Measurements from ENCODE around the gene WWC2.

WWC2 gene

DNA sequence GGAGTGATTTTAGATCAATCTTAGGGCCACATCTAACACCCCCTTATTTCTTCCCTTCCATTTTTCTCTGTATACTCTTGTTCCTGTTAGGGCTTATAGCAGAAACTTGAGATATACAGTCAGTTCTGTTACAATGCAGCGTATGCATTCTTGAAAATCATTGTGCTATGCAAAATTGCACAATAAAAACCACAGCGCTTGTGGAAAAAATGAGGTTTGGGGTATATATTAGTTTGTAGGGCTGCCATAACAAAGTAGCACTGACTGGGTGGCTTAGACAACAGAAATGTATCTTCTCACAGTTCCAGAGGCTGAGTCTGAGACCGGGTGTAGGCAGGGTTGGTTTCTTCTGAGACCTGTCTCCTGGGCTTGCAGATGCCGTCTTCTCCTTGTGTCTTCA lies 59.0 kb downstream of the WWC2 start:
- no peak for DNase-seq (ENCODE audit: low spot score)
- no peak overlapping the region for H3K27ac ChIP-seq
- CTCF ChIA-PET: no interaction called here
- TF ChIP-seq, protein P1, sequence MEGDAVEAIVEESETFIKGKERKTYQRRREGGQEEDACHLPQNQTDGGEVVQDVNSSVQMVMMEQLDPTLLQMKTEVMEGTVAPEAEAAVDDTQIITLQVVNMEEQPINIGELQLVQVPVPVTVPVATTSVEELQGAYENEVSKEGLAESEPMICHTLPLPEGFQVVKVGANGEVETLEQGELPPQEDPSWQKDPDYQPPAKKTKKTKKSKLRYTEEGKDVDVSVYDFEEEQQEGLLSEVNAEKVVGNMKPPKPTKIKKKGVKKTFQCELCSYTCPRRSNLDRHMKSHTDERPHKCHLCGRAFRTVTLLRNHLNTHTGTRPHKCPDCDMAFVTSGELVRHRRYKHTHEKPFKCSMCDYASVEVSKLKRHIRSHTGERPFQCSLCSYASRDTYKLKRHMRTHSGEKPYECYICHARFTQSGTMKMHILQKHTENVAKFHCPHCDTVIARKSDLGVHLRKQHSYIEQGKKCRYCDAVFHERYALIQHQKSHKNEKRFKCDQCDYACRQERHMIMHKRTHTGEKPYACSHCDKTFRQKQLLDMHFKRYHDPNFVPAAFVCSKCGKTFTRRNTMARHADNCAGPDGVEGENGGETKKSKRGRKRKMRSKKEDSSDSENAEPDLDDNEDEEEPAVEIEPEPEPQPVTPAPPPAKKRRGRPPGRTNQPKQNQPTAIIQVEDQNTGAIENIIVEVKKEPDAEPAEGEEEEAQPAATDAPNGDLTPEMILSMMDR (conservative IDR thresholded peaks at IDR 0.05; ENCODE audit: low read depth): no peak
- POLR2A ChIA-PET (ENCODE audit: low non-redundant PET): no interaction called here

DNA sequence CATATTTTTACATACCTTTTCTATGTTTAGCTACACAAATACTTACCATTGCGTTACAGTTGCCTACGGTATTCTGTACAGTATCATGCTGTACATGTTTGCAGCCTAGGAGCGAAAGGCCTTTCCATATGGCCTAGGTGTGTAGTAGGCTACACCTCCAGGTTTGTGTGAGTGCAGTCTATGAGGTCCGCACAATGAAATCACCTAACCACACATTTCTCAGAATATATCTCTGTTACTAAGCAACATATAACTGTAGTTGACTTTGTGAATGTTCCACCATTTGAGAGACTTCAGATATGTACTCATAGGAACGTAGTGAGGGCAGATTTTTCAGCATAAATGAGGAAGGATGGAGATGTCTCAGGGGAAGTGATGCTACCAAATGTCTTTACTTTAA lies 62.6 kb downstream of the WWC2 start:
- ChIA-PET CTCF (interaction anchor here (0.6 kb wide), 1 partner anchor 882 kb away, joined by 3 read pairs; no protein-coding TSS in a partner anchor), POLR2A (ENCODE audit: low non-redundant PET) (no interaction called here)
- H3K27ac ChIP-seq: no peak overlapping the region
- TF ChIP-seq, protein P1 (conservative IDR thresholded peaks at IDR 0.05; ENCODE audit: low read depth): no peak
- no peak for DNase-seq (ENCODE audit: low spot score)

DNA sequence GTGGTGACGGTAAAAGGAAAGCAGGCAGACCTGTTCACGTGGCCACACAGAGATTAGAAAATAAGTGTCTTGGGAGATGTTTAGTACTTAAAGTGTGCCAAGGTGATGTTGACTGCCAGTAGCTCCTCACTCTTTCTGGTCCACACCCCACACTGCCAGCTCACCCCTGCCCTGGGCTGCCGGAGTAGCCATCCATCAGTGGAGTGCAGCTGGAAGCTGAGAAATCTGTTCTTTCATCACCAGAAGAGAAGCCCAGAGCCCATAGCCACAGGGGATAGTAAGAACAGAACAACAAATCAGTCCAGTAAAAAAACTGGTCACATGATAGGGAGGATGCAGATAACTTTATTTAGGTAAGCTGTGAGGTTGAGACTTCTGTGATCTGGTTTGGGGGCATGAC lies 64.1 kb downstream of the WWC2 start:
- H3K27ac ChIP-seq: no peak overlapping the region
- TF ChIP-seq, protein P1 (conservative IDR thresholded peaks at IDR 0.05; ENCODE audit: low read depth): no peak
- ChIA-PET POLR2A (ENCODE audit: low non-redundant PET) (no interaction called here), CTCF (interaction anchor here (0.7 to 1.6 kb wide), 2 partner anchors 13 to 21 kb away, joined by 3 to 6 read pairs; no protein-coding TSS in a partner anchor)
- no peak for DNase-seq (ENCODE audit: low spot score)

DNA sequence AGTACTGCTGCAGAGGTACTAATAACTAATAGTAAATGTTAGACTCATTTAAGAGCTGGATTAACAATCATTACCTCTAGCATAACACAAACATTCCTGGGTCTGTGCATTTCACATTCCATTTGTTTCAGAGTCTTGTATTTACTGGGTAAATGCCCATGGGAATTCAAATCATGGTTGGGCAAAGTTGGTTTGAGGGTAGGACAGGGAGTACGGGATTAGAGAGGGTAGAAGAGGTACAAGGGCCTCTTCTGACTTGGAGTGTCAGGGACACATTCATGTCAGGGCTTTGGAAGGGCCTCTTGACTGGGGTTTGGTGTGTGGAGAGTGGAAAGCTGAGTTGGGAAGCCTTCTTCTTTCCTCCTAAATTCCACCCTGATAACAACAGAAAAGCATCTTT lies 65.9 kb downstream of the WWC2 start:
- no peak overlapping the region for H3K27ac ChIP-seq
- TF ChIP-seq, protein P1 (conservative IDR thresholded peaks at IDR 0.05; ENCODE audit: low read depth): no peak
- no peak for DNase-seq (ENCODE audit: low spot score)
- ChIA-PET POLR2A (ENCODE audit: low non-redundant PET) (no interaction called here), CTCF (no interaction called here)

DNA sequence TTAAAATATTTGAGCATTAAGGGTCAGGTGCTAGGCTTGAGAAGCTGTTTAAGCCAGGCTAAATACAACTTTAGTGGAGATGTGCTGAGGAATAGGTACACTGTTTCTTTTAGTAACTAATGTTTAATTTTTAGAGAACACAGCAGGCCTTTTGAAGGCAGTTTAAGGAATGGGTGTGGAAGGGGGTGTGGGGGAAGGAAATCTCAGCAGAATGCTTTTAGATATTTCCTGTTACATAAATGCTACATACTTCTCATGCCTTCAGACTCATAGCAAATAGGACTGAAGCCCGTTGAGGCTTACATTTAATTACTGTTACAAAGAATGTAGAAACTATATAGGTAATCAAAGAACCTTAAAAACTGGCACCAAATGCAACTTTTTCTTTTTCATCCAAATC lies 66.3 kb downstream of the WWC2 start:
- CTCF ChIA-PET: interaction anchor here (0.7 kb wide), 1 partner anchor 1000 kb away, joined by 7 read pairs; no protein-coding TSS in a partner anchor
- DNase-seq (ENCODE audit: low spot score): peak; percentile 13
- H3K27ac ChIP-seq: no peak overlapping the region
- TF ChIP-seq, protein P1 (conservative IDR thresholded peaks at IDR 0.05; ENCODE audit: low read depth): no peak
- POLR2A ChIA-PET (ENCODE audit: low non-redundant PET): no interaction called here

DNA sequence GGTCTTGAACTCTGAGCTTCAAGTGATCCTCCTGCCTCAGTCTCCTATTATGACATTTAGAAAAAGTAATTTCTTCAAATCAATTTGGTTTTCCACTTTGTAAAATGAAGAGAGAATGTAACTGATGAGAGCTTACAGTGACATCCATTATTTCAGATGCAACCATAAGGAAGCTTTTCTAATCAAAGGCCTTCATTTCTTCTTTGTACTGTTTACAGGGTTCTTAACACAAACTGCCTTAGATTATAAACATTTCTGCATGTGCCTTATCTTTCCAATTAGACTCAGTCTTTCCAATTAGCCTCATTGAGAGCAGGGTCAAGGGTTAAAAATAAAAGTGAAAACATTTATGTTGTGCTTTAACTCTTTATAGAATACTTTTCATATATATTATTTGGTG lies 71.8 kb downstream of the WWC2 start:
- ChIA-PET CTCF (interaction anchor here (1.6 kb wide), 1 partner anchor 8 kb away, joined by 3 read pairs; no protein-coding TSS in a partner anchor), POLR2A (ENCODE audit: low non-redundant PET) (no interaction called here)
- DNase-seq (ENCODE audit: low spot score): no peak
- TF ChIP-seq, protein P1 (conservative IDR thresholded peaks at IDR 0.05; ENCODE audit: low read depth): no peak
- no peak overlapping the region for H3K27ac ChIP-seq
